GM18870 (cell line): Measurements from ENCODE around the gene CTSW.

Source experiments
- ATAC-seq: cut with Tn5 transposase; IDR thresholded peaks from one replicate; pipeline ENCODE4 v1.9.1; 2021; ENCODE audit warnings: moderate library complexity; ENCODE audit not compliant: unreplicated experiment

Gene CTSW

DNA sequence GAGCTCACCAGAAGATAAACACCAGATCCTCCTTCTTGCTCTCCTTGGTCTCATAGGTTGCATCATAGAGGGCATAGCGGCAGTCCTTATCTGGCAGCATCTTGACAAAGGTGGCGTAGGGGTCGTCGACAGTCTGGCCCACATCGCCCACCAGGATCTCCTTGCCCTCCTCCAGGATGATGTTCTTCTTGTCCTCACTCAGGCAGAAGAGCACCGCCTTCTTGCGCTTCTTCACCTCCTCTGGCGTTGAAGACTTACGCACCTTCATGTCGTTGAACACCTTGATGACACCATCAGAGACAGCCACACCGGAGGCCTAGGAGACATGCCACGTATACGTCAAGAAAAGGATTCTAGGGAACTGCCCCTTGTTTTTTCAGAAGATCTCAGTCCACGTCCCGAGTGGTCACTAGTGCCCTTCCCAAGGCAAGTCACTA, 23.7 kb upstream of the CTSW start:
- ATAC-seq, result no peak

- peak; percentile 21 for ATAC-seq
Observed at GRCh38 chr11:65856689-65857499, 22.7 kb upstream of the CTSW start.

DNA sequence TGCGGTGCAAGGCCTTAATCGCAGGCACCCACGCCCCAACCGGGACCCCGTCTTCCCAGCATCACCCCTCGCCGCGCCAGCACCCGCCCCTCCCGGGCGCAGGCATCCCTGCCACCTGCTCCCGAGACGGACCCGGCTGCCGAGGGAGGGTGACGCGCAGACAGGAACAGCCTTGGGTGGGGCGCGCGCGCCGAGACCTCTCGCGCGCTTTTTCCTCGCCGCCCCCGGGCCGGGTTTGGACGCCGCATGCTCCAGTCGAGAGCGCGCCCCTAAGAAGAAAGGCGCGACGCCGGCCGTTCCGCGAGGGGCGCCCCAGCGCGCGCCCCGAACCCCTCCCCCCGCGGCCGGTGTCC, 22.2 kb upstream of the CTSW start:
- no peak for ATAC-seq

- ATAC-seq, result peak; percentile 36
Observed at GRCh38 chr11:65857853-65858680, 21.6 kb upstream of the CTSW start, which contains the start of gene CFL1. Gene CFL1 (minus strand): TSS chr11:65858180. CDS start chr11:65858099, 81 bp downstream.

DNA sequence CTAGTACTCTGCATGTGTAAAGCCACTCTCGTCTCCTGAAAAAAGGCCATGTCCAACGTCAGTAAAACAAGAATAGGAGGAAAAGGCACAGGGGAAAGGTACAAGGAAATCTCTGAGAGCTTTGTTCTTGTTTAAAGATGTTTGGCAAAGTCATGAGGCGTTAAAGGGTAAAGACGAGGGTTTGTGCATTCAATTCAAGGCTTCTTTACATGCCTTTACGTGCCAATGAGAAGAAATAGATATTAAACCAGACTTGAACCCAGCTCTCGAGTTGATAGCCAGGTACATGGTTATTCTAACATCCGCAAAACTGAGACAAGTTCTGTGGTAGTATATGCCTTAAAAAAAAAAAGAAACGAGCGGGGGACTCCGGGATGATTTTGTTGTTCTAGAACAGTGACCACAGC, 21.0 kb upstream of the CTSW start:
- ATAC-seq, result no peak

- peak; percentile 52 for ATAC-seq
Observed at GRCh38 chr11:65859095-65859811, 20.4 kb upstream of the CTSW start.

GRCh38 chr11:65859812-65860277, 19.8 kb upstream of the CTSW start:
- ATAC-seq, result no peak

GRCh38 chr11:65860278-65861164, 19.1 kb upstream of the CTSW start, which contains the start of gene MUS81:
Gene MUS81 (plus strand): TSS chr11:65860433. CDS start chr11:65860754, 321 bp downstream.
- no peak for ATAC-seq

DNA sequence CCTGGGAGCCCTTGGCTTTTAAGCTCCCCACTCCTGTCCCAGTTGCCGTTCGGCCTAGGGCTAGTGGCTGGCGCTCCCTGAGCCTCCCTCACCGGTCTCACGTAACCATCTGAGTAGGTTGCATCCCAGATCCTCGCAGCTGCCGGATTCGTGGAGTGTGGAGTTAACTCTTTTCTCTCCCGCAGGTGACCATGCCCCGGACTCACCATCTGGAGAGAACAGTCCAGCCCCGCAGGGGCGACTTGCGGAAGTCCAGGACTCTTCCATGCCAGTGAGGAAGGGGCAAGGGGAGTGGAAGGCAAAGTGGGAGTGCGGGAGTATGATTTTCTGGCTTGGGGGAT, 18.5 kb upstream of the CTSW start:
- ATAC-seq, result no peak

DNA sequence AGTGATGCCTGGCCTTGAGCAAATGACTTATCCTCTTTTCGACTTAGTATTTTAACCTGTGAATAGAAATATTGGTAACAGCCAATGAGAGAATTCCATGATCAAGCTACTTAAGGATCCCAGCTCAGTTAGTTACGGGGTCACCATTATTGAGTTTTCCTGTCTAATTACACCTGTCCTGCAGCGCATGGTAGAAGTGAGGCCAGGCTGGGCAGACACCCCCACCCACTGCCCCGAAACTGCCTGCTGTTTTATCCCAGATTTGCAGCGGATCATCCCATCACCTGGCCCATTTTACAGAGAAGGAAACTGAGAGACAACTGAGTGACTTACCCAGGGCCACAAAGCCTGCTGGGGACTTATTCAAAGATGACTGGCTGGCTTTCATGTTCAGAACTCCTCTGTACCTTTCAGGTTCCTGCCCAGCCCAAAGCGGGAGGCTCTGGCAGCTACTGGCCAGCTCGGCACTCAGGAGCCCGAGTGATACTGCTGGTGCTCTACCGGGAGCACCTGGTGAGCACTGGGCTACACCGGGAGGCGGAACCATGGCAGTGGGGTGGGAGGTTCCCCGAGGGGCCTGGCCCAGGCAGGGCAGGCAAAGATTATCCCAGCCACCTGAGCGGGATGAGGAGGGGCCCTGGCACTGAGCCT, 18.0 kb upstream of the CTSW start:
- no peak for ATAC-seq

DNA sequence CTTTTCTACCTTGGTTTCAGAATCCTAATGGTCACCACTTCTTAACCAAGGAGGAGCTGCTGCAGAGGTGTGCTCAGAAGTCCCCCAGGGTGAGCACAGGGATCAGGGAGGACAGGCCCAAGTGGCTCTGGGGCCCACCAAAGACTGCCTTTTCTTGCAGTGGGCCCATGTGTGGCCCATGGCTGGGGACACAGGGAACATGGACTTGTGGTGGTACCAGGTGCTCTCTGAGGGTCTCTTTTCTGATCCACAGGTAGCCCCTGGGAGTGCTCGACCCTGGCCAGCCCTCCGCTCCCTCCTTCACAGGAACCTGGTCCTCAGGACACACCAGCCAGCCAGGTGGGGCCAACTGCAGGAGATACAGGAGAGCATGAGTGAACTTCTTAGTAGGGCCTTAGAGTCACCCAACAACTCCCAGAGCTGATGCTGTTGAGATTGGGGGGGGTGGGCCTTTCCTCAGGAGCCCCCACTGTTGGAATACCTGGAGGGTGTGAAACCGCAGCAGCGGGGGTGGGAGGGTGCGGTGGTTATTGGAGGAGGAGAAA, 17.4 kb upstream of the CTSW start:
- no peak for ATAC-seq

- ATAC-seq, result no peak
Observed at GRCh38 chr11:65862941-65863888, 16.4 kb upstream of the CTSW start.

DNA sequence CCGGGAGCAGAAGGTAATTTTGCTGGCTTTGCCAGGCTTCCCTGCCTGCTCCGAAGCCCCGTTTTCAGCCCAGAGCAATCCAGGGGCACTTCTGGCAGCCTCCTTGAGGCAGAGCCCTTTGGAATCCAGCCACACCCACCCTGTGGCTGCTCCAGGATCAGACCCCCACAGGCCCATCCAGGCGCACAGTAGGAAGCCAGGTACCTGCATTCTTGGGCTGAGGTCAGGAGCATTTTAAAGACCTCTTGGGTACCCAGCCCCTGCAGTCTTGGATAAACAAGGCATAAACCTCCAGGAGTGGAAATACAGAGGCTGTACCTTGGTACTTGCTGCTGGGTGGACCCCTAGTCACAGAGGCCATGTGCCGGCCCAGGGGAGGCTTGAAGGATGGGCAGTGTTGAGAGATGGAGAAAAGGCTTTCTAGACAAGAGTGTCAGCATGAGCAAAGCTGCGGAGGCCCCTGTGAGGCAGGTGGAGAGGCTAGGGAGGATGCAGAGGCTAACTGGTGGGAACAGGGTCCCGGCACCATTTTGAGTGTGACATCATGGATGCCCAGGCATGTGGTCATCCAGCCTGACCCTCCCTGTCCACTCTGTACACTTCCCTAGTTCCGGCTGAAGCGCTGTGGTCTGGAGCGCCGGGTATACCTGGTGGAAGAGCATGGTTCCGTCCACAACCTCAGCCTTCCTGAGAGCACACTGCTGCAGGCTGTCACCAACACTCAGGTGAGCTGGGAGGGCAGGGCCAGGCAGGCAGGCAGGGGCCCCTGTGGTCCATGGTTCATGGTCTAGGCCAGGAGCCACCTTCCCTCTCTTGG, 15.5 kb upstream of the CTSW start:
- no peak for ATAC-seq

DNA sequence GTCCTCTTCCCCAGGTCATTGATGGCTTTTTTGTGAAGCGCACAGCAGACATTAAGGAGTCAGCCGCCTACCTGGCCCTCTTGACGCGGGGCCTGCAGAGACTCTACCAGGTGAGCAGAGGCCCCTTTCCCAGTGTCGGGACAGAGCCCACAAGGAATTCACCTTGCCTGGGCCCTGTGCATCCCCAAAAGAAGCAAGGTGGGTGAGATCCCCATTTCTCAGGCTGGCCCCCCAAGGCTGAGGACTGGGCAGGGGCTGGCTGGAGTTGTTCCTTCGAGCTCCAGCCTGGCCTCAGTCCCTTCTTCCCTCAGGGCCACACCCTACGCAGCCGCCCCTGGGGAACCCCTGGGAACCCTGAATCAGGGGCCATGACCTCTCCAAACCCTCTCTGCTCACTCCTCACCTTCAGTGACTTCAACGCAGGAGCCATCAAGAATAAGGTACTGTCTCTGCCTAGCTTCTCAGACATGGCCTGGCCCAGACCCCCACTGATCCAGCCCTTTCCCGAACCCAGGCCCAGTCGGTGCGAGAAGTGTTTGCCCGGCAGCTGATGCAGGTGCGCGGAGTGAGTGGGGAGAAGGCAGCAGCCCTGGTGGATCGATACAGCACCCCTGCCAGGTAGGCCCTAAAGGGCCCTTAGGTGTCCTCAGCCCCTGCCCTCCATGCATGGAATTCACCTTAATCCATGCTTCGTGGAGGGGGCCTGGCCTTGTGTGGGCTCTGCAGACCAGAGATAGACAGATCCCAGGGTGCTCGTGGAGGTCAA, 14.7 kb upstream of the CTSW start:
- no peak for ATAC-seq

GRCh38 chr11:65865550-65866172, 14.0 kb upstream of the CTSW start:
- ATAC-seq, result no peak

DNA sequence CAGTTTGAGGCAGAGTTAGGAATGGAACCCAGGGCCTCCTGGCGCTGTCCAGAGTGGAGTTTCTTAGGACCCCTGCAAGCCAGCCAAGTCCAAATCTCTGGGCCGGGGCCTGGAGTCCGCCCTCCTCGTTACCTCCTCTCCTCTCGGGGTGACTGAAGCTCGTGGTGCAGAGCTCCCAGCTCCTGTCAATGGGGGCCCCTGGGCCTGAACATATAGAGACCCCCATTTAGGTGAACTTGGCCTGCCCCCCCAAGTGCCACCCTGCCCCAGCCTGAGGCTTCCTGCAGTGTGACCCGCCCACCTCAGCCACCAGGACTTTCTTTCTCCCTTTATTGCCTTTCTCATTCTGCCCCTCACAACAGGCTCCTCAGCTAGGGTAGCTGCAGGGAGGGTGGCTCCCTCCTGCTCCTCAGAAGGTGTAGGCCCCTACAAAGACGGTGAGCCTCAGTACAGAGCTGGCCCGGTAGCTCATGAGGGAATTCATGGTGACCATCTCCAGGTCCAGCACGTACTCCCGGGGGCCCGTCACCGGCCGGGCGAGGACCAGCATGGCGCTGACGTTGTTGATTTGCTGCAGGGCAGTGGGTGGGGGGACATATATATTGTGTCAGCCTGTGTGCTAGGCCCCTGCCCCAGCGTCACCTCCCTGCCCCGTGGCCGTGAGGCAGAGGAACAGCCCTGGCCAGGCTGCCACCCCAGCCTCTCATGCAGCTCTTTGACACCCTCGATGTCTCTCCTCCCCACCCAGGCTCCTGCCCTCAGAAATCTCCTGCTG, 12.9 kb upstream of the CTSW start:
- no peak for ATAC-seq
